ENCODE results near the gene TRIM5.
"Not testable (repeated sequence)": the region's sequence is repeated elsewhere in the genome, so short reads cannot be mapped to it uniquely, and the experiment has no call there.

TRIM5 gene

DNA sequence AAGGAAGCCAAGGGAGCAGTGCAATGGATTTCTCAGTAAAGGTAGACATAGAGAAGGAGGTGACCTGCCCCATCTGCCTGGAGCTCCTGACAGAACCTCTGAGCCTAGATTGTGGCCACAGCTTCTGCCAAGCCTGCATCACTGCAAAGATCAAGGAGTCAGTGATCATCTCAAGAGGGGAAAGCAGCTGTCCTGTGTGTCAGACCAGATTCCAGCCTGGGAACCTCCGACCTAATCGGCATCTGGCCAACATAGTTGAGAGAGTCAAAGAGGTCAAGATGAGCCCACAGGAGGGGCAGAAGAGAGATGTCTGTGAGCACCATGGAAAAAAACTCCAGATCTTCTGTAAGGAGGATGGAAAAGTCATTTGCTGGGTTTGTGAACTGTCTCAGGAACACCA is 11.3 kb upstream of the TRIM5 start:
- H3K9me3 Mint-ChIP-seq = no peaks in the 10 kb centered on the region
- H3K27ac Mint-ChIP-seq = no peak overlapping the region
- peaks cover 42% of the 10 kb centered on the region for H3K4me1 Mint-ChIP-seq (ENCODE audit: low read depth)
- peaks cover 57% of the 10 kb centered on the region for H3K36me3 Mint-ChIP-seq (ENCODE audit: low read depth)
- H3K4me3 Mint-ChIP-seq = no peak overlapping the region
- H3K27me3 Mint-ChIP-seq (ENCODE audit: low read depth) = no peaks in the 10 kb centered on the region
- no peak for DNase-seq (ENCODE audit: low spot score)

DNA sequence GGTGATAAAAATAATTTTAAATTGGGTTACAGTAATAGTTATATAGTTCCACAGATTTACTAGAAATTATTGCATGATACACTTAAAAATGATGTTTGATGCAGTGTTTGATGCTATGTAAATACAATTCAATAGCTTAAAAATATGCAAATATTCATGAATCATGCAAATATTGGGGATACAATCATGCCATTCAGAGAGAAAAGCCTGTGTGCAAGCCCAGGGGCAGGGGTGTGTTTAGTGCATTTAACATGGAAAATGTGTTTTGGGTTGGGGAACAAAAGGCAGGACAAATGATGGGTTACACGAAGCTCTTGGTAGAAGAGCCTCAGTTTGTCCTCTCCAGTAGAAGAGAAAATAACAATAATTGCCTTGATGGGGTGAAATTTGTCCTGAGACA is 10.7 kb upstream of the TRIM5 start:
- H3K4me3 Mint-ChIP-seq = no peak overlapping the region
- H3K9me3 Mint-ChIP-seq = no peaks in the 10 kb centered on the region
- no peaks in the 10 kb centered on the region for H3K27me3 Mint-ChIP-seq (ENCODE audit: low read depth)
- peaks cover 57% of the 10 kb centered on the region for H3K36me3 Mint-ChIP-seq (ENCODE audit: low read depth)
- H3K27ac Mint-ChIP-seq = no peak overlapping the region
- peaks cover 43% of the 10 kb centered on the region for H3K4me1 Mint-ChIP-seq (ENCODE audit: low read depth)
- DNase-seq (ENCODE audit: low spot score) = no peak

DNA sequence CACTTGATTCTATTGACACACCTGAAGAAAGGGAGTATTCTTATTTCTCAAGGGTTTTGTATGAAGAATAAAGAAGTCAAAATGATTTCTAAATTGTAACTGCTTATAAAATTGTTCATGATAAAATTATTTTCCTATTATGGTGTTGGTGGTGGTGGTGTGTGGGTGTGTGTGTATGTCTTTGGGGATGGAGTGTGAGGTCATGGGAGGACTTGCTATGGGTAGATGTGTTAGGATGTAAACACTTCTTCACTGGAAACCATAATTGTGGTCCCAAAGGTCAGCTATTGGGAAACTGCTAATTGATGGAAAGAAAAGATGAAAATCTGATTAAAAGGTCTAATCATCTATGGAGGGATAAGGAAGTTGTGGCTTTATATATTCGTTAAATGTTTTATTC is 9.8 kb upstream of the TRIM5 start:
- DNase-seq (ENCODE audit: low spot score) = no peak
- H3K36me3 Mint-ChIP-seq (ENCODE audit: low read depth) = peaks cover 53% of the 10 kb centered on the region
- H3K27ac Mint-ChIP-seq = no peak overlapping the region
- no peaks in the 10 kb centered on the region for H3K27me3 Mint-ChIP-seq (ENCODE audit: low read depth)
- peaks cover 46% of the 10 kb centered on the region for H3K4me1 Mint-ChIP-seq (ENCODE audit: low read depth)
- no peaks in the 10 kb centered on the region for H3K9me3 Mint-ChIP-seq
- peak overlapping the region; percentile 17 for H3K4me3 Mint-ChIP-seq

DNA sequence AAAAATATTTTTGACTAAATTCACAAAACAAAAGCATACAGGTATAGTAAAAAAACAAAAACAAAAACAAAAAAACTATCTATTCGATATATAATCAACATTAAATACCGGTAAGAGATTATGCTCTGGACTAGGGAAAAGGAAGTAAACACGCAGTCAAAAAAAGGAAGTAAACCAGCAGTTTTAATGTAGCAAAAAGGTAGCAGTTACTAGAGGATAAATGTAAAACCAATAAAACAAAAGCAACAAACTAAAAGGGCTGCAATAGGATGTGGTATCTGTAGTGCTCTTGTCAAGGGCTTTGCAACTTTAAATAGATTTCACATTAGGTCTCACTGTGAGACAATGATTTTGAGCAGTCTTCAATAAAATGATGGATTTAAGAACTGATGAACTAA is 7.1 kb upstream of the TRIM5 start:
- Mint-ChIP-seq H3K4me3 (peak overlapping the region; percentile 95), H3K9me3 (no peaks in the 10 kb centered on the region), H3K36me3 (ENCODE audit: low read depth) (peaks cover 39% of the 10 kb centered on the region), H3K27me3 (ENCODE audit: low read depth) (no peaks in the 10 kb centered on the region), H3K27ac (peak overlapping the region; percentile 98), H3K4me1 (ENCODE audit: low read depth) (peaks cover 47% of the 10 kb centered on the region)
- DNase-seq (ENCODE audit: low spot score) = no peak

DNA sequence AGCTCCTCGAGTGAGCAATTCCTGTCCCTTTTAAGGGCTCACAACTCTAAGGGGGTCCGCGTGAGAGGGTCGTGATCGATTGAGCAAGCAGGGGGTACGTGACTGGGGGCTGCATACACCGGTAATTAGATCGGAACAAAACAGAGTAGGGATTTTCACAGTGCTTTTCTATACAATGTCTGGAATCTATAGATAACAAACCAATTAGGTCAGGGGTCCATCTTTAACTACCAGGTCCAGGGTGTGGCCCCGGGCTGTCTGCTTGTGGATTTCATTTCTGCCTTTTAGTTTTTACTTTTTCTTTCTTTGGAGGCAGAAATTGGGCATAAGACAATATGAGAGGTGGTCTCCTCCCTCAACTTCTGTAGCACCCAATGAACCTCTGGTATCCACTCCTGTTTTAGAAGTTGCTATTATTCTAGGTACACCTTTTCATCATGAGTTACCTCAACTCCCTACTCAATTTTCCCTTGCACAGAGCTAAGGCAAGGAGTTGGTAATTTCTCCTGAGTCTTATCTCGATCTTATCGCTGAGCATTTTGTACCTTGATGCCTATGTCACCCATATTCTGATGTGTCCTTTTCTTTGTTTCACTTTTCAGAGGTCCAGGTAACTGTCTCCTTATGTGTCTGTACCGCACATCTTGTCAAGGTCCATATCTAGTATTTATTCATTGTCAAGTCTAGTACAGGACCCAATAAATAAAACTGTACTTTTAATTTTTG is 6.5 kb upstream of the TRIM5 start:
- DNase-seq (ENCODE audit: low spot score); H3K27me3 Mint-ChIP-seq (ENCODE audit: low read depth); H3K9me3 Mint-ChIP-seq: not testable (repeated sequence)
- Mint-ChIP-seq H3K27ac (peak overlapping the region; percentile 98), H3K36me3 (ENCODE audit: low read depth) (peaks cover 36% of the 10 kb centered on the region), H3K4me1 (ENCODE audit: low read depth) (peaks cover 47% of the 10 kb centered on the region), H3K4me3 (peak overlapping the region; percentile 95)

DNA sequence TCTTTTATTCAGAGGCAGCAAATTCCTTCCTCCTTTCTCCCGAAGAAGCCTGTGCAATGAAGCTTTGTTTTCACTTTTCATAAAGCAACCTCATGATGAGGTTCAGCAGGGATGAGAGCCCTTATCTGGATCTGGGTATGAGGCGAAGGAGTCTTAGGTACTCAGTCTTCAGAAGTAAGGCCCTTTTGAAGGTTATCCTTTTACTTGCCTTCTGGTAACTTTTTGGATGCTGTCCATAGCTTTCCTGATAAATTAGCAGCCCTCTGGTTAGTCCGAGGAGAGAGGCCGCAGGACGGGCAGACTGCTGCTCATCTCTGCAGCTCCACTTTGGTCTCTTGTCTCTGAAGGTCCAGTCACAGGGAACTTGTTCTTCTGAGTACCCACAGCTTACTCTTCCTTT is 5.9 kb upstream of the TRIM5 start:
- no peaks in the 10 kb centered on the region for H3K27me3 Mint-ChIP-seq (ENCODE audit: low read depth)
- H3K36me3 Mint-ChIP-seq (ENCODE audit: low read depth) = peaks cover 30% of the 10 kb centered on the region
- peak overlapping the region; percentile 98 for H3K27ac Mint-ChIP-seq
- H3K4me3 Mint-ChIP-seq = peak overlapping the region; percentile 95
- no peak for DNase-seq (ENCODE audit: low spot score)
- H3K4me1 Mint-ChIP-seq (ENCODE audit: low read depth) = peaks cover 43% of the 10 kb centered on the region
- no peaks in the 10 kb centered on the region for H3K9me3 Mint-ChIP-seq

DNA sequence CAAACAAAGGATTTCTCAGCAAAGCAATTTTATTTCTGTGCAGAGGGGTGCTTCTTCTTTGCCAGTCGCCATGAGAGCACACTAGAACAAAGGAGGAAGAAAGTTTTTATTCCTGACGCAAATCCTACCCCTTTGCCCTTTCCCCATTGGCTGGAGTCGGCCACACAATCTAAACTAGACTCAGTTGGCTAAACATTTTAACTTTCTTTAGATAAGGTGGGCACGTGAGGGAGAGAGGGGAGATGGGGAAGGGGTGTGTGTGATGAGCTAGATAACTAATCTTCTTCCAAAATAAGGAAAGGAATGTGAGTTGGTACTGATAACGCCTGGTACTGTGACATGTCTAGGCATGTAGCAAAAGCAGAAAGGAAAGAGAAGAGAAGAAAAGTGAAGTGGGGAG is 5.3 kb upstream of the TRIM5 start:
- H3K27ac Mint-ChIP-seq = peak overlapping the region; percentile 98
- H3K27me3 Mint-ChIP-seq (ENCODE audit: low read depth) = no peaks in the 10 kb centered on the region
- H3K4me1 Mint-ChIP-seq (ENCODE audit: low read depth) = peaks cover 45% of the 10 kb centered on the region
- no peak for DNase-seq (ENCODE audit: low spot score)
- H3K36me3 Mint-ChIP-seq (ENCODE audit: low read depth) = peaks cover 28% of the 10 kb centered on the region
- no peaks in the 10 kb centered on the region for H3K9me3 Mint-ChIP-seq
- H3K4me3 Mint-ChIP-seq = peak overlapping the region; percentile 95

DNA sequence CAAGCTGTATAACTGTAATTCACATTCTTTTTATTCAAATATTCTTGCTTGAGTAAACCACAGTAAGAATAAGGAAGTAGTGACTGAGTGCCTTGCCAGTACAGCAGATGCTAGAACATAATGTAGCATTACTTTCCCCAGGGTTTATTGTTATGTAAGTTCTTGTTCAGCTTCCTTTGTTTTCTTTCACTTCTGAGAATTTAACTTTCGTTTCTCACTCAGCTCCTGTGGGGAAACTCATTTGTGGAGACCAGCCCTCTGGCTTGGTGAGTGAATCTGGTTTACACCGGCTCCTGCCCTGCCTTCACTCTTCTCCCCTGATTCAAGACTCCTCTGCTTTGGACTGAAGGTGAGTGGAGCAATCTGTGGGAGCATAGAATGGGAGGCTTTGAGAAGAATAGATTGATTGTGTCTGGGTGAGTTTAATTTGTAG is 4.7 kb upstream of the TRIM5 start, which contains the start of gene TRIM22:
TSS of gene TRIM22 (plus strand) at position 240 of the 433 bp plus-strand sequence. CDS start 6,443 bp downstream, outside the sequence.
- H3K27ac Mint-ChIP-seq = peak within 1 kb of the TSS; percentile 98
- peaks cover 23% of the 10 kb centered on the region for H3K36me3 Mint-ChIP-seq (ENCODE audit: low read depth)
- H3K27me3 Mint-ChIP-seq (ENCODE audit: low read depth) = no peaks in the 10 kb centered on the region
- no peaks in the 10 kb centered on the region for H3K9me3 Mint-ChIP-seq
- DNase-seq (ENCODE audit: low spot score) = peak; percentile 66
- H3K4me1 Mint-ChIP-seq (ENCODE audit: low read depth) = peaks cover 44% of the 10 kb centered on the region
- peak within 1 kb of the TSS; percentile 95 for H3K4me3 Mint-ChIP-seq

DNA sequence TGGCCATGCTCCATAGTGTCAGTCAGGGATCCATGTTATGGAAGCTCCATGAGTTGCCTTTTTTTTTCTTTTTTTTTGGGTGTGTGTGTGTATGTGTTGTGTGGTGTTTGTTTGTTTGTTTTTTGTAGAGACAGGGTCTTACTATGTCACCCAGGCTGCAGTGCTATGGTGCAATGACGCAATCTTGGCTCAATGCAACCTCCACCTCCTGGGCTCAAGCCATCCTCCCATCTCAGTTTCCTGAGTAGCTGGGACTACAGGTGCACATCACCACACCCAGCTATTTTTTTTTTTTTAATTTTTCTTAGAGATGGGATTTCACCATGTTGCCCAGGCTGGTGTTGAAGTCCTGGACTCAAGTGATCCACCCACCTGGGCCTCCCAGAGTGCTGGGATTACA is 3.6 kb upstream of the TRIM5 start:
- Mint-ChIP-seq H3K36me3 (ENCODE audit: low read depth) (peaks cover 22% of the 10 kb centered on the region), H3K27ac (no peak overlapping the region), H3K4me1 (ENCODE audit: low read depth) (peaks cover 45% of the 10 kb centered on the region), H3K27me3 (ENCODE audit: low read depth) (no peaks in the 10 kb centered on the region), H3K9me3 (no peaks in the 10 kb centered on the region), H3K4me3 (peak overlapping the region; percentile 31)
- DNase-seq (ENCODE audit: low spot score) = no peak

DNA sequence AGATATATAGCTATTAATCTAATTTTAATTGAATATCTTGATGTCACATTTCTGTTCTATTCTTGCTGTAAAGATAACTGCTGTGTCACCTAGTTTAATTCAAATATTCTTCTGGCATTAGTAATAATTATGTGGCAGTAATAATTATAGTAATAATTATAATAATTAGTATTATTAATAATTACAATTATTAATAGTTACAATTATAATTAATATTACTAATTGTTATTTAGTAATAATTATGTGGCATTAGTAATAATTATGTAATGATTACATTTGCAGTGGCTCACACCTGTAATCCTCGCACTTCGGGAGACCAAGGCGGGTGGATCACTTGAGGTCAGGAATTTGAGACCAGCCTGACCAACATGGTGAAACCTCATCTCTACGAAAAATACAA is 1.6 kb upstream of the TRIM5 start:
- peaks cover 35% of the 10 kb centered on the region for H3K4me1 Mint-ChIP-seq (ENCODE audit: low read depth)
- peaks cover 15% of the 10 kb centered on the region for H3K36me3 Mint-ChIP-seq (ENCODE audit: low read depth)
- H3K27ac Mint-ChIP-seq = no peak overlapping the region
- DNase-seq (ENCODE audit: low spot score) = no peak
- H3K4me3 Mint-ChIP-seq = no peak overlapping the region
- H3K9me3 Mint-ChIP-seq = no peaks in the 10 kb centered on the region
- H3K27me3 Mint-ChIP-seq (ENCODE audit: low read depth) = no peaks in the 10 kb centered on the region

DNA sequence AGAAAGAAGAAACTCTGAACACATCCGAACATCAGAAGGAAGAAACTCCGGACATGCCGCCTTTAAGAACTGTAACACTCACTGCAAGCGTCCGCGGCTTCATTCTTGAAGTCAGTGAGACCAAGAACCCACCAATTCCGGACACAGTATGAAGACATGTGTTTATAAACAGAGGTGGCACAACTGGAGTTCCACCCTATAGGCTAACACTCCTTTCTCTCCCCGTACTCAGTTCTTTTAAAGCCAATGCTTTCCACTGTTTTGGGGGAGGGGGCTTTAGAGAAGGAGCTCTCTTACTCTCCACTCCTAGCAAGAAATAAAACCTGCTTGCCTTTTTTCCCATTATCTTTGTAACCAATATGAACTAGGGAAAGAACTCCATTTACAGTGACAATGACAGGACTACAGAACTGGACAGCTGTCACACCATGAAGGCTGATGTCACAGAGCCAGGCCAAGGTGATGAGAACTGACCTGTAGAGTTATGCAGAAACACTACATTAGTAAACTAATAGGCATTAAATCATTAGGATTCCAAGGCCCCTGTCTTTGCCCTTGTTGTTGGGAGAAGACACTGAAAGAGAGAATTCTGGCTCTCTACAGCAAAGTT is 733 bp downstream of the TRIM5 start:
- H3K9me3 Mint-ChIP-seq = no peaks in the 10 kb centered on the region
- peaks cover 26% of the 10 kb centered on the region for H3K36me3 Mint-ChIP-seq (ENCODE audit: low read depth)
- no peak for DNase-seq (ENCODE audit: low spot score)
- peaks cover 40% of the 10 kb centered on the region for H3K4me1 Mint-ChIP-seq (ENCODE audit: low read depth)
- peak overlapping the region; percentile 90 for H3K4me3 Mint-ChIP-seq
- H3K27me3 Mint-ChIP-seq (ENCODE audit: low read depth) = no peaks in the 10 kb centered on the region
- peak overlapping the region; percentile 88 for H3K27ac Mint-ChIP-seq

DNA sequence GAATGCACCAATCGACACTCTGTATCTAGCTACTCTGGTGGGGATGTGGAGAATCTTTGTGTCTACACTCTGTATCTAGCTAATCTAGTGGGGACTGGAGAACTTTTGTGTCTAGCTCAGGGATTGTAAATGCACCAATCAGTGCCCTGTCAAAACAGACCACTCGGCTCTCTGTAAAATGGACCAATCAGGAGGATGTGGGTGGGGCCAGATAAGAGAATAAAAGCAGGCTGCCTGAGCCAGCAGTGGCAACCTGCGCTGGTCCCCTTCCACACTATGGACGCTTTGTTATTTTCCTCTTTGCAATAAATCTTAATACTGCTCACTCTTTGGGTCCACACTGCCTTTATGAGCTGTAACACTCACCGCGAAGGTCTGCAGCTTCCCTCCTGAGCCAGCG is 1.3 kb downstream of the TRIM5 start:
- H3K9me3 Mint-ChIP-seq; H3K27me3 Mint-ChIP-seq (ENCODE audit: low read depth); DNase-seq (ENCODE audit: low spot score): not testable (repeated sequence)
- H3K36me3 Mint-ChIP-seq (ENCODE audit: low read depth) = peaks cover 31% of the 10 kb centered on the region
- peak overlapping the region; percentile 88 for H3K27ac Mint-ChIP-seq
- H3K4me3 Mint-ChIP-seq = peak overlapping the region; percentile 90
- H3K4me1 Mint-ChIP-seq (ENCODE audit: low read depth) = peaks cover 44% of the 10 kb centered on the region

DNA sequence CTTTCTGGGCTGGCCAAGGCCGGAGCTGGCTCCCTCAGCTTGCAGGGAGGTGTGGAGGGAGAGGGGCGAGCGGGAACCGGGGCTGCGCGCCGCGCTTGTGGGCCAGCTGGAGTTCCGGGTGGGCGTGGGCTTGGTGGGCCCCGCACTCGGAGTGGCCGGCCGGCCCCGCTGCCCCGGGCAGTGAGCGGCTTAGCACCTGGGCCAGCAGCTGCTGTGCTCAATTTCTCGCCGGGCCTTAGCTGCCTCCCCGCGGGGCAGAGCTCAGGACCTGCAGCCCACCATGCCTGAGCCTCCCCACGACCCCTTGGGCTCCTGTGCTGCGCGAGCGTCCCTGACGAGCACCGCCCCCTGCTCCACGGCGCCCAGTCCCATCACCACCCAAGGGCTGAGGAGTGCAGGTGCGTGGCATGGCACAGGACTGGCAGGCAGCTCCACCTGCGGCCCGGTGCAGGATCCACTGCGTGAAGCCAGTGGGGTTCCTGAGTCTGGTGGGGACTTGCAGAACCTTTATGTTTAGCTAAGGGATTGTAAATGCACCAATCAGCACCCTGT is 1.9 kb downstream of the TRIM5 start:
- not testable (repeated sequence) for H3K27me3 Mint-ChIP-seq (ENCODE audit: low read depth); H3K9me3 Mint-ChIP-seq; DNase-seq (ENCODE audit: low spot score); H3K27ac Mint-ChIP-seq; H3K4me3 Mint-ChIP-seq
- peaks cover 42% of the 10 kb centered on the region for H3K4me1 Mint-ChIP-seq (ENCODE audit: low read depth)
- peaks cover 37% of the 10 kb centered on the region for H3K36me3 Mint-ChIP-seq (ENCODE audit: low read depth)

DNA sequence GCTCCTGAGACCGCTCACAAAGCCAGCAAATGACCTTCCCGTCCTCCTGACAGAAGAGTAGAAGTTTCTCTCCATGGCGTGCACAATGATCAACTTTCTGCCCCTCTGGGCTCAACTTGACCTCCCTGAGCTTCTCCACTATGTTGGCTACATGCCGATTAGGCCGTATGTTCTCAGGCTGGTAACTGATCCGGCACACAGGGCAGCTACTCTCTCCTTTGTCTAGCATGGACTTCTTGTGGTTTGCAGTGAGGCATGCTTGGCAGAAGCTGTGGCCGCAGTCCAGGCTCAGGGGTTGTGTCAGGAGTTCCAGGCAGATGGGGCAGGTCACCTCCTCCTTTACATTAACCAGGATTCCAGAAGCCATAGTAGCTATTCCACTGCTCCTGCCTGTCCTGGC is 5.1 kb downstream of the TRIM5 start:
- Mint-ChIP-seq H3K36me3 (ENCODE audit: low read depth) (peaks cover 55% of the 10 kb centered on the region), H3K27me3 (ENCODE audit: low read depth) (no peaks in the 10 kb centered on the region), H3K9me3 (no peaks in the 10 kb centered on the region), H3K4me1 (ENCODE audit: low read depth) (peaks cover 34% of the 10 kb centered on the region), H3K27ac (no peak overlapping the region), H3K4me3 (no peak overlapping the region)
- DNase-seq (ENCODE audit: low spot score) = no peak

Data from T-helper 2 cell treated with Interferon-gamma antibody and Interleukin-4, amounts not matched to agents 5 μg/mL and 100 μg/mL, for 36 hours (primary cell).